A673 (cell line): Measurements from ENCODE around the gene RIN2.

Experiments
- CTCF ChIP-seq: fragments of 300-800, 200-600 bp; sonication (generic); conservative IDR thresholded peaks from 2 replicates; pipeline ENCODE4 v1.5.1; 2017; ENCODE audit warnings: low read depth, mild to moderate bottlenecking, antibody characterized with exemption, low read length, moderate library complexity, mixed read lengths
- EZH2 ChIP-seq: fragments of 200-600 bp; sonication (generic); IDR thresholded peaks from 2 replicates; pipeline ENCODE4 v1.6.1; 2017; ENCODE audit warnings: borderline replicate concordance, low read depth, mild to moderate bottlenecking, mixed read lengths, antibody characterized with exemption, low read length; ENCODE audit not compliant: poor library complexity, severe bottlenecking

DNA sequence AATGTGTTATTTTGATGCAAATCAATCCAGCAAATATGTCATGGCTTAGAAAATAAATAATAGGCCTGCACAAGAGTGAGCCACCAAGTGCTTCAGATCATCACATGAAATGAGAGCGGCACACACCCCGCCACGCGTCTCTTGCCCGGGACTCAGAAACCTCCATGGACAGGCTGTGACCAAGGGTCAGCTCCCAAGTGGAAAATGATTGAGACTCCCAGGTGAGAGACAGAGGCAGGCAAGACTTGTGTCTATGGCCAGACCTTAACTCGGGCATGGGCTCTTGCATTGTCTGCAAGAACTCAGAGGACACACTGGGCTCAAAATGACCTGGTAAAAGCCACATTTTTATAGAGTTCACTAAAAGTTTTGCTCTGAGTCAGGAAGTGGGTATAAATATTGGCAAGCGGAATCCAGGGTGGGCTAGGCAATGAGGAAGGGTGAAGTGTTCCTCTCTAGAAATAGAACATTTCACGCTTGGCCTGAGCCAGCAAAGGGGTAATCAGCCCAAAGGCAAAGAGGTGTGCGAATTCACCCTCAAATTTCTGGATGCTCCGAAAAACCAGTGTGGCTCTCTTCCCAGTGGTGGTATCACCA is 30.7 kb upstream of the RIN2 start:
- TF ChIP-seq EZH2 (no peak), CTCF (no peak)
